K562 (cell line): ENCODE data around the gene MYO7A. TPM values are rescaled to one million over a fixed set of nuclear protein-coding genes. Genes with fewer than 3 reads are reported as not detected.

Experiments used
- ATAC-seq: fragments of 200-7000 bp; cut with Tn5 transposase; 3 replicates; pipeline ENCODE4 v1.9.1; 2020; ENCODE audit warnings: moderate library complexity
- BruUV-seq: library from RNA; stranded (reverse); fragments of 400-500 nt; replicated peaks from 2 replicates; lab custom pipeline; 2021; lab: Mats Ljungman, UMichigan
- CTCF ChIA-PET: fragments of 300-600 bp; formaldehyde crosslinking; extraction: SDS; loops from one replicate; lab custom pipeline; 2021; ENCODE audit warnings: low intra/inter-chr PET ratio; lab: Yijun Ruan, JAX
- POLR2A ChIA-PET: fragments of 300-600, 350-650 bp; sonication (Branson Sonifier 250); formaldehyde crosslinking; extraction: SDS; loops from one replicate; lab custom pipeline; 2021; ENCODE audit warnings: antibody characterized with exemption, inconsistent platforms; lab: Yijun Ruan, JAX
- DNase-seq, 4 experiments: peaks; one replicate each; pipeline versions ENCODE4 v3.0.0 to v3.0.0-alpha.2; 2011 to 2018; ENCODE audit warnings: low spot score in 3 of 4, mixed read lengths in 3 of 4; ENCODE audit errors: extremely low read depth in 1 of 4
- FAIRE-seq: peaks from 2 replicates; lab custom pipeline; 2011; peaks lifted over from hg19 to GRCh38; lab: Jason Lieb, UNC
- H2AFZ ChIP-seq: 2 replicates; pipeline ENCODE4 v1.6.0; 2011; ENCODE audit warnings: low read depth, low read length, control low read depth, inconsistent platforms
- H3K27ac ChIP-seq: fragments of 200-600 bp; 3 replicates; pipeline ENCODE4 v1.8.0; 2011; ENCODE audit warnings: low read depth, mild to moderate bottlenecking, control low read depth, inconsistent platforms, low read length, moderate library complexity, mixed read lengths; ENCODE audit errors: extremely low read depth
- H3K27me3 ChIP-seq, 2 experiments: fragments of 300-600 bp in 1 of 2; 2 replicates in 1 of 2; 3 replicates in 1 of 2; pipeline versions ENCODE4 v1.6.0 to v1.8.0; 2011; ENCODE audit warnings: inconsistent platforms in 2 of 2, low read length in 2 of 2, mild to moderate bottlenecking in 1 of 2, mixed read lengths in 1 of 2, moderate library complexity in 1 of 2; ENCODE audit not compliant: control insufficient read depth in 2 of 2, insufficient read depth in 2 of 2
- H3K36me3 ChIP-seq: fragments of 300-600 bp; 3 replicates; pipeline ENCODE4 v1.8.0; 2011; ENCODE audit warnings: mild to moderate bottlenecking, low read length, inconsistent platforms; ENCODE audit not compliant: control insufficient read depth, insufficient read depth
- H3K4me1 ChIP-seq, 2 experiments: fragments of 200-600 bp in 1 of 2; replicated peaks in 1 of 2; 2 replicates in 1 of 2; 3 replicates in 1 of 2; pipeline versions ENCODE4 v1.5.1 to v1.8.0; 2011; ENCODE audit warnings: inconsistent platforms in 2 of 2, low read length in 2 of 2, mild to moderate bottlenecking in 1 of 2, mixed read lengths in 1 of 2, moderate library complexity in 1 of 2; ENCODE audit not compliant: control insufficient read depth in 2 of 2, insufficient read depth in 2 of 2
- H3K4me2 ChIP-seq: 2 replicates; pipeline ENCODE4 v1.6.1; 2011; ENCODE audit warnings: low read length, control low read depth, inconsistent platforms, mixed read lengths; ENCODE audit not compliant: insufficient read depth
- H3K4me3 ChIP-seq: fragments of 200-600 bp; sonication (generic), shearing (Covaris generic); 2 replicates; pipeline ENCODE4 v1.5.1; 2016; ENCODE audit warnings: control low read depth, inconsistent platforms
- H3K79me2 ChIP-seq: fragments of 200-600 bp; 3 replicates; pipeline ENCODE4 v1.8.0; 2011; ENCODE audit warnings: low read length, inconsistent platforms; ENCODE audit not compliant: control insufficient read depth, insufficient read depth
- H3K9ac ChIP-seq, 2 experiments: 2 replicates each; pipeline versions ENCODE4 v1.6.0 to v1.6.1; 2011; ENCODE audit warnings: low read depth in 2 of 2, low read length in 2 of 2, control low read depth in 1 of 2, inconsistent platforms in 1 of 2, mild to moderate bottlenecking in 1 of 2, mixed read lengths in 1 of 2; ENCODE audit not compliant: insufficient read depth in 1 of 2
- H3K9me1 ChIP-seq: one replicate; pipeline ENCODE4 v1.6.0; 2011; ENCODE audit warnings: inconsistent platforms, mild to moderate bottlenecking, low read length, moderate library complexity; ENCODE audit not compliant: control insufficient read depth, insufficient read depth
- H3K9me3 ChIP-seq: replicated peaks from 2 replicates; pipeline ENCODE4 v1.5.1; 2011; ENCODE audit warnings: low read depth, low read length, inconsistent platforms; ENCODE audit not compliant: control insufficient read depth, insufficient read depth
- H4K20me1 ChIP-seq: replicated peaks from 2 replicates; pipeline ENCODE4 v1.6.1; 2011; ENCODE audit warnings: low read length, inconsistent platforms, mixed read lengths; ENCODE audit not compliant: control insufficient read depth, insufficient read depth
- CTCFL ChIP-seq: IDR thresholded peaks from 2 replicates; pipeline ENCODE4 v1.6.1; 2011; ENCODE audit warnings: borderline replicate concordance, low read depth, mild to moderate bottlenecking, moderate library complexity, low read length; ENCODE audit not compliant: insufficient read depth, poor library complexity, severe bottlenecking
- E2F3 ChIP-seq: fragments of 250-450 bp; sonication (Bioruptor Pico); IDR thresholded peaks from 2 replicates; pipeline ENCODE4 v1.4.0; 2020; ENCODE audit warnings: mild to moderate bottlenecking
- HDAC1 ChIP-seq, 2 experiments: fragments of 450-650 bp; IDR thresholded peaks; 2 replicates each; pipeline ENCODE4 v1.6.1; 2016 to 2017; ENCODE audit warnings: inconsistent platforms in 1 of 2, mild to moderate bottlenecking in 1 of 2, moderate library complexity in 1 of 2
- KDM1A ChIP-seq, 2 experiments: fragments of 450-650 bp; IDR thresholded peaks; 2 replicates each; pipeline ENCODE4 v1.6.1; 2016; ENCODE audit warnings: mild to moderate bottlenecking in 2 of 2
- MCM5 ChIP-seq: fragments of 450-650 bp; IDR thresholded peaks from 2 replicates; pipeline ENCODE4 v1.6.1; 2016; ENCODE audit warnings: low read depth
- PYGO2 ChIP-seq: fragments of 450-650 bp; IDR thresholded peaks from 2 replicates; pipeline ENCODE4 v1.6.1; 2016; ENCODE audit warnings: mild to moderate bottlenecking, missing genetic modification characterization, moderate library complexity, missing compliant biosample characterization
- RBM25 ChIP-seq: fragments of 200-400 bp; formaldehyde crosslinking; IDR thresholded peaks from 2 replicates; pipeline ENCODE4 v1.6.1; 2018; ENCODE audit warnings: low read length, low read depth, moderate library complexity; ENCODE audit not compliant: severe bottlenecking
- ZNF212 ChIP-seq: fragments of 450-650 bp; formaldehyde crosslinking; IDR thresholded peaks from 2 replicates; pipeline ENCODE4 v1.4.0; 2020; ENCODE audit warnings: mild to moderate bottlenecking
- ZNF785 ChIP-seq: fragments of 250-450 bp; sonication (Bioruptor Pico); IDR thresholded peaks from 2 replicates; pipeline ENCODE4 v1.4.0; 2020; ENCODE audit warnings: mild to moderate bottlenecking
- WGBS: fragments of 100-300 bp; shearing (Covaris generic); methylation state at CpG from one replicate; pipeline ENCODE4 v1.1.6; 2016; ENCODE audit warnings: low coverage, mixed read lengths; ENCODE audit not compliant: insufficient coverage; ENCODE audit errors: missing lambda C conversion rate; 5-methylcytosine and 5-hydroxymethylcytosine counted together
- in situ Hi-C: fragments of 300-500 bp; cut with MboI; formaldehyde crosslinking; loops from 4 replicates; pipeline ENCODE4 v1.15.0; 2018; ENCODE audit warnings: inconsistent platforms, mixed read lengths
- intact Hi-C: fragments of 100-400 bp; cut with micrococcal nuclease; formaldehyde crosslinking; loops from 2 replicates; pipeline ENCODE4 v1.14.2; 2022
- polyA plus RNA-seq, 8 experiments: library from polyadenylated mRNA; depleted of rRNA in 4 of 8; stranded (reverse) in 5 of 8; unstranded in 3 of 8; fragments of >200 nt; fragmentation: Nextera tagmentation in 2 of 8; fragmentation: Illumina TruSeq in 1 of 8; extraction: Ambion mirVana in 2 of 8; extraction: Trizol in 1 of 8; gene quantifications; 2 replicates each; pipeline versions ENCODE4 v1.2.1 to v1.2.3, GENCODE V29; 2011 to 2014; ENCODE audit warnings: inconsistent platforms in 1 of 8, missing spikeins in 1 of 8
- total RNA-seq, 7 experiments: library from RNA; depleted of rRNA in 6 of 7; stranded (reverse); fragments of >200 nt in 6 of 7; fragmentation: Illumina TruSeq in 2 of 7; extraction: Trizol in 2 of 7; gene quantifications; 2 replicates each; pipeline versions ENCODE4 v1.2.1 to v1.2.3, GENCODE V29; 2011 to 2021; ENCODE audit warnings: low replicate concordance in 1 of 7

The MYO7A gene
- total and polyA plus RNA-seq, 9 of the 15 experiments (the other 6 are each of a cell fraction or from before 2014, with no cell fraction given), result 0.01 to 0.11 (median 0.07) TPM; not detected in 1

- TF ChIP-seq ZNF212, result no peak
Observed at GRCh38 chr11:77141034-77141433, 13.0 kb downstream of the MYO7A start (continued).

GRCh38 chr11:77141475-77141874 lies 13.4 kb downstream of the MYO7A start:
- Histone ChIP-seq H3K9me1 (no peaks in the 10 kb centered on the region), H3K36me3 (no peaks in the 10 kb centered on the region), H3K4me2 (no peak overlapping the region)
- in situ Hi-C loops (no loop called here), intact Hi-C loops (no loop called here)
- TF ChIP-seq CTCFL (no peak), RBM25 (peak; percentile 41), HDAC1 (IDR thresholded peaks at IDR 0.05) (no peak), PYGO2 (tag) (no peak), ZNF785 (CRISPR knock-in tag) (no peak), E2F3 (CRISPR knock-in tag) (no peak), KDM1A (IDR thresholded peaks at IDR 0.05) (no peak), MCM5 (no peak)
- TF ChIP-seq, all 486 proteins: peak for 1
- POLR2A ChIA-PET, result interaction anchor here (1.0 to 1.1 kb wide), 2 partner anchors 8 to 10 kb away, joined by 3 read pairs; no protein-coding TSS in a partner anchor
- Histone ChIP-seq H2AFZ (no peak overlapping the region), H3K9me3 (no peaks in the 10 kb centered on the region), H3K27me3 (peaks cover 15 to 57% of the 10 kb centered on the region in 2 experiments; a peak in 3 of 5 replicates), H3K4me1 (peaks cover 0 to 7% of the 10 kb centered on the region in 2 experiments; a peak in 2 of 5 replicates), H3K79me2 (no peaks in the 10 kb centered on the region), H4K20me1 (0 out of 2 replicates have a peak, but pooled peaks cover 4% of the 10 kb centered on the region), H3K4me3 (no peak overlapping the region), H3K27ac (no peak overlapping the region), H3K9ac (no peak overlapping the region)
- FAIRE-seq (no peak), ATAC-seq (no peak), DNase-seq (no peak)
- no TSS peak for BruUV-seq
- CTCF ChIA-PET, result no interaction called here
- WGBS, result 13% methylated on average over 4 of the region's 4 CpGs
